Stimulated activated CD8-positive, alpha-beta memory T cell treated with anti-CD3 and anti-CD28 coated beads, Interleukin-12 subunit alpha, Interleukin-12 subunit beta, amount 100 ng/mL, for 24 hours (primary cell): ENCODE results near the gene CD9.
"Not testable (repeated sequence)": the region's sequence is repeated elsewhere in the genome, so short reads cannot be mapped to it uniquely, and the experiment has no call there.

ENCODE experiments used
- DNase-seq: peaks from one replicate; pipeline ENCODE4 v3.0.0-alpha.2; 2020; ENCODE audit errors: extremely low read depth

Gene CD9

GRCh38 chr12:6199531-6200255 lies 507 bp upstream of the CD9 start:
- DNase-seq: no peak

GRCh38 chr12:6201213-6201608 lies 1.0 kb downstream of the CD9 start:
- DNase-seq: no peak

GRCh38 chr12:6201826-6202225 lies 1.6 kb downstream of the CD9 start:
- no peak for DNase-seq

- no peak for DNase-seq
These were observed 2.1 kb downstream of the CD9 start for GRCh38 chr12:6202304-6202703.

- DNase-seq: no peak
These were observed 2.6 kb downstream of the CD9 start for GRCh38 chr12:6202846-6203245.

GRCh38 chr12:6203601-6204000 lies 3.4 kb downstream of the CD9 start:
- no peak for DNase-seq

GRCh38 chr12:6204533-6205143 lies 4.4 kb downstream of the CD9 start:
- DNase-seq: no peak

GRCh38 chr12:6205144-6205539 lies 4.9 kb downstream of the CD9 start:
- no peak for DNase-seq

- DNase-seq: no peak
These were observed 5.6 kb downstream of the CD9 start for GRCh38 chr12:6205761-6206160.

- no peak for DNase-seq
These were observed 6.1 kb downstream of the CD9 start for GRCh38 chr12:6206327-6206726.

GRCh38 chr12:6207259-6207925 lies 7.2 kb downstream of the CD9 start:
- no peak for DNase-seq

GRCh38 chr12:6208130-6208529 lies 7.9 kb downstream of the CD9 start:
- no peak for DNase-seq

GRCh38 chr12:6209428-6209827 lies 9.2 kb downstream of the CD9 start:
- DNase-seq: not testable (repeated sequence)

GRCh38 chr12:6211421-6211869 lies 11.2 kb downstream of the CD9 start:
- DNase-seq: no peak

- no peak for DNase-seq
These were observed 11.9 kb downstream of the CD9 start for GRCh38 chr12:6212086-6212485.

- DNase-seq: no peak
These were observed 13.8 kb downstream of the CD9 start for GRCh38 chr12:6213969-6214368.

GRCh38 chr12:6214633-6215032 lies 14.4 kb downstream of the CD9 start:
- DNase-seq: no peak

- DNase-seq: no peak
These were observed 15.1 kb downstream of the CD9 start for GRCh38 chr12:6215120-6215807.

- no peak for DNase-seq
These were observed 15.8 kb downstream of the CD9 start for GRCh38 chr12:6215932-6216494.

GRCh38 chr12:6216581-6216980 lies 16.4 kb downstream of the CD9 start:
- no peak for DNase-seq

- no peak for DNase-seq
These were observed 18.2 kb downstream of the CD9 start for GRCh38 chr12:6218347-6218925.

- DNase-seq: no peak
These were observed 19.8 kb downstream of the CD9 start for GRCh38 chr12:6219980-6220379.
